NCI-H1930 (cell line): ENCODE data around the gene TREM2.
"Not testable (repeated sequence)": the region's sequence is repeated elsewhere in the genome, so short reads cannot be mapped to it uniquely, and the experiment has no call there.

Experiments
- DNase-seq, 2 experiments: peaks; one replicate each; lab custom pipeline; 2025; lab: John Stamatoyannopoulos, UW

Gene TREM2

DNA sequence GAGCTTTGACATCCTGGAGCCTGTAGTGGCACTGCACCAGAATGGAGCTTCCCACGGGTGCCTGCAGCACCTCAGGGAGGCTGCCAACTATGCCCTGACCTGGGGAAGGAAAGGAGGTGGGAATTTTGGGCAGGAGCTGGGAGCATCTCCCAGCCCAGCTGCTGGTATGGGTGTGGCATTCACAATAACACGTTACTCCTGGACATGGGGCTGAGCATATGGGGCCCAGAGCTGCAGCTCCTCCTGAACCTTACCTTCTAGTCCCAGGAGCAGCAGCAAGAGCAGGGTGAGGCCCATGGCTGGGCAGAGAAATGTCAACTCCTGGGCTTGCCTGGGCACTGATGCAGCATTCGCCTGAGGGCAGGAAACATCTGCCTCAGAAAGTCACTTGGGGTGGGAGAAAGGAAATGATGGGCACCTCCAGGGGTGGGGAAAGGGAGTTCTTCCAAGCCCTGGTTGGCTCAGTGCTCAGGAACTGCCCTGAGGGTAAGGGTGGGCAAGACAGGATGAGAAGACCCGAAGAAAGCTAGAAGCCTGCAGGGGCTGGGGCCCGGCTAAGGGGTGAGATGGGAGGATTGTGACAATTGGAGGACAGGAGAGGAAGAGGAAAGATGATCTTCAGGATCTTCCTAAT lies 8.8 kb downstream of the TREM2 start, which contains the start of gene TREML1:
Gene TREML1 (minus strand): TSS at position 356 of the 634 bp plus-strand sequence. CDS start 59 bp downstream, at position 297.
- no peak for DNase-seq

DNA sequence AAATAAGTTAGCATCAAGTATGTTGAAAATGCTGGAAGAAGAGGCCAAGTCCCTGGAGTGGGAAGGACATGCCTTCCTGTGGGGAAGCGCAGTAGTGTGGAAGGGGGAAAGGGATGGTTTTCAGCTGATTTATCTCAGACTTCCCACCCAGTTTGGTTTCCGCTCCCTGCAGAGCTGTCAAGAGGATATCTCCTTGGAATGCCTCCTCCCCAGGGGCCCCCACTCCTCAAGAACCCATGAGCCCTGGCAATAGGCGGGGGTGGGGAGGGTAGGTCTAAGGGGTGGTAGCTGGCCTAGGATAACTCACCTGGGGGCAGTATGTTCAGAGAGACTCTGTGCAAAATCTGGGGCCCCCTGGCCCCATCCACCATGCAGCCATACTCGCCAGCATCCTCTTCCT lies 9.5 kb downstream of the TREM2 start:
- no peak for DNase-seq

DNA sequence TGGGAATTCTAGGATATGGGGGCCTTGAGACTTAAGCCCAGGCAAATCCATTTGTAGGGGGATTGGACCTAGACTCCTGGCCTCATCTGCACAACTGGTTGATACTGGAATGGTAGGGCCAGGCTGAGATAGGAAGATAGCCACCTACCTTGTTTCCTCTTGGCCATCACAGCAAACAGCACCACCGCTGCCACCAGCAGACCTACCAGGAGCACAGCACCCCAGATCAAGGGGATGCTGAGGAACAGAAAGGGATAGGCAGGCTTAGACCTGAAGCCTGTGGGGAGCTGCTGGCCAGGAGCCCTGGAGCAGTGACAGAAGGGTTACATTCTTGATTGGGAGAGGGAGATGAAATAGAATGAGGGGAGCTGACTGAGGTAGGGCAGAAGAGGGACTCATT lies 12.2 kb downstream of the TREM2 start:
- no peak for DNase-seq

DNA sequence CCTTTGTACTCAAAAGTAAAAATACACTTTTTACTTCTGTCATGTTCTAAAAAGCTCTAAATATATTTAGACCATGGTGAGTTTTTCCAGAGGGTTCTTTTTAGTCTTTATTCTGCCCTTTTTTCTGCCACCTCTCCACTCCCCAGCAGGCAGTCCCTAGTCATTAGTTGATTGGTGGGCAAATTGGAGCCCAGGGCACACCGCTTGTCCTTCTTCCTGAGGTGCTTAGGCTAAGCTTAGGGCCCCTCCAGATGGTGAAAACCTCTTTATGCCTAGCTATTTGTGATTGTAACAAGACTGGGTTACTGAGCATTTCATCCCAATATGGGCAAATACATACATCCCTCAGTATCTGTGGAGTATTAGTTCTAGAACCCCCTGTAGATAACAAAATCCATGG lies 15.0 kb downstream of the TREM2 start:
- no peak for DNase-seq

DNA sequence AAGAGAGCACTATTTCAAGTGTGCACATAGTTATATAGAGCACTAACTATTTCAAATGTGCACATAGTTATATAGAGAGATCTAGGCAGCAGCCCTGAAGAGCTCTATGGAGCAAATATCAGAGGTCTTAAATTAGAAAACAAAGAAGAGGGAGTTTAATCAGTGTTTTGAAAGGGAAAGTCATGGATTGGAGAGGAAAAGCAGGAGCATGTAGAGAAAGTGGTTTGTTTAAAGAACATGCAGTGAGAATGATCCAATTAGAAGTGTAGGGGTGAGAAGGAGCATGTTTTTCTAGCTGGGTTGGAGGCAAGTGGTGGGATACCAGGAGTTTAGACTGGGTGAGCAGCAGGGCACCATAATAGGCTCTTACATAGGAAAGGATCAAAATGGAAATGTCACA lies 26.0 kb downstream of the TREM2 start:
- DNase-seq = no peak

DNA sequence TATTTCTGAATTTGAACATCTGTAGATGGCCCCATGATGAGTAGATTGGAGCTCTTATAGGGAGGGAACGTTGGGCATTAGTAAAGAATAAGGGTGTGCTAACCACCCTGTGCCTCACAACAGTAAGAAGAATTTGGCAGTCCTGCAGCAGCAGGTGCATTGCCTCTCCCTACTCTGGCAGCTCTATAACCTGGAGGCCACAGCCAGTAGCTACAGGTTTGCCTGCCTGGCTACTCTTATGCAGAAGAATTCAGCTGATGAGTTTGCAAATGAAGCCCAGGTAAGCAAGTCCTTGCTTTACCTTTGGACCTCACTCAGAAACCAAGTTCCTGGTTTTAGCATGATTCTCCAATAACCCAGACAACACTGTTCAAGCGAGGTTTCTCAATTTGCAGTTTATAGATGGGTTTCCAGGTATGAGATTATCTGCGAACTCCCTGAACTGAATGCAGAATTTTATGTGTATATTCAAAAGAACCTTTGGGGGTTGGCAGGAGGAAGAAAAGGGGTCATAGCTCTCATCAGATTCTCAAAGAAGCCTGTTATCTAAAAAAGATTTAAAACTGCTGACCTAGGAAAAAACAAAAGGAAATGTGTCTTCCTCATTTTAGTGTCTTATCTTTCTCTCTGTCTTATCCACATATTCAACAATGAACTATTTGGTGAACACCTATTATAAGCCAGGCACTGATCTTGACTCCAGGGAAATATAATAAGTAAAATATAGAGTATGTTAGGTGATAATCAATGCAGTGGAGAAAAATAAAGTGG lies 27.7 kb downstream of the TREM2 start:
- DNase-seq = no peak

DNA sequence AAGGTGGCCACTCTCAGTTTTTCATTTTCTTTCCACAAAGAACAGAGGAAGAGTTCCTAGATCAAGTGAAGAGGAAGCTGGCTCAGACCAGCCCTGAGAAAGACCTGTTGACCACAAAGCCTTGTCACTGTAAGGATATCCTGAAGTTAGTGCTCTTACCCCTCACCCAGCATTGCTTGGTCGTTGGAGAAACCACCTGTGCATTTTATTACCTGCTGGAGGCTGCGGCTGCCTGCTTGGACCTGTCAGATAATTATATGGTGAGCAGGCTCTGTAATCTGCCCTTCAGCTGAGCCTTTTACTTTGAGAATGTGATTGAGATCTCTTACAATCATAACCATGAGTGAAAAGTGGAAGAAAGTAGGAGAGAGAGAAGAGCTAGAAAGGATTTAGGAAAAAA lies 30.7 kb downstream of the TREM2 start:
- no peak for DNase-seq

DNA sequence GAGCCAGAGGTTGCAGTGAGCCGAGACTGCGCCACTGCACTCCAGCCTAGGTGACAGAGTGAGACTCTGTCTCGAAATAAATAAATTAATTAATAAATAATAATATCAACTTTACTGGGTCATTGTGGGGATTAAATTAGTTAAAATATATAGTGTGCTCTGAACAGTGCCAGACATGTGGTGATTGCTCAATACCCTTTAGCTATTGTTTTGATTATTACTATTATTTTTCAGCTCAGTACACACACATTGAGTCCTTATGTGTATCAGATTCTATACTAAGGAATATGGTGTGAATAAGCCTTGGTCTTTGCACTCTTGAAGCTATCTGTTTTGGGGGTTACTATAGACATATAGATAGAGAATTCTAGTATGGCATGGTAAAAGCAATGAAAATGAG lies 37.6 kb downstream of the TREM2 start:
- no peak for DNase-seq

DNA sequence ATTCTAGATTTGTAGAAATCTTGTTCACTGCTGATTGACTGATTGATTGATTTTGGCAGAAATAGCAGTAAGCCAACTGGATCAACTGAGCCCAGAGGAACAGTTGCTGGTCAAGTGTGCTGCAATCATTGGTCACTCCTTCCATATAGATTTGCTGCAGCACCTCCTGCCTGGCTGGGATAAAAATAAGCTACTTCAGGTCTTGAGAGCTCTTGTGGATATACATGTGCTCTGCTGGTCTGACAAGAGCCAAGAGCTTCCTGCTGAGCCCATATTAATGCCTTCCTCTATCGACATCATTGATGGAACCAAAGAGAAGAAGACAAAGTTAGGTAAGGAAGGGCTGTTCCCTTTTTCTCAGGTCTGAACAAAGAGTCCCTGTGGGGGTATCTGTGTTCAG lies 40.0 kb downstream of the TREM2 start:
- no peak for DNase-seq

DNA sequence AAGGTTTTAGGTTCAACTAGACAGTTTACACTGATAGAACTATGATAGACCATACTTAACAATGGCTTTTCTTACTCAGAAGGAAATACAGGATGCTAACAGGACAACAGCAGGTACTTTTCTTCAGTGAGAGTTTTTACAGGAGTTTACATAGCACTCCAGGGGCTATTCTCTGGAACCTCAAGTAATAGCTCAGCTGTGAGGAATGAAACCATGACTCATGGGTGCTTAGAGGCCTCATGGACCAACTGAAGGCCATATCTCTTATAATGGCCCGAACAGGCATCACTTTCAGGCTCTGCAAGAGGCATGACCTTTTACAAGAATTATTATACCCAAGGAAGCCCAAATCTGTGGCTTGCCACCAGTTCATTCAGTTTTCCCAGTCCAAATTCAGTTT lies 40.5 kb downstream of the TREM2 start:
- no peak for DNase-seq

DNA sequence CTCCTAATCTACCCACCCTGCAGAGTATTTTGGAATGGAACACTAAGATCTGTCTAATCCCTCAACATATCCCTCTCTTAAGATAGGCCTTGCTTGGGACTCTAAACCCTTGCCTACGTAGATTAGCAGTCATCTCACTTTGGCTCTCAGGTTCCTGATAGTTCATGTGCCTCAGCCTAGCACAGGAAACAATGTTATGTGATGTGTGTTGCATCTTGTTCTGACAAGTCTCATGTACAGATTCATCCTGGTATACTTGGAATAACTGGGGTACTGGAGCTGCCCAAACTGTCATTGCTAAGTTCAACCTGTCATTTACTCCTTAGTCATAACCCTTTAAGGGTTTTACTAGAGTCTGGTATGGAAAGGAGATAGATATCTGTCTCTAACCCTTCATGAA lies 42.9 kb downstream of the TREM2 start:
- DNase-seq = no peak

DNA sequence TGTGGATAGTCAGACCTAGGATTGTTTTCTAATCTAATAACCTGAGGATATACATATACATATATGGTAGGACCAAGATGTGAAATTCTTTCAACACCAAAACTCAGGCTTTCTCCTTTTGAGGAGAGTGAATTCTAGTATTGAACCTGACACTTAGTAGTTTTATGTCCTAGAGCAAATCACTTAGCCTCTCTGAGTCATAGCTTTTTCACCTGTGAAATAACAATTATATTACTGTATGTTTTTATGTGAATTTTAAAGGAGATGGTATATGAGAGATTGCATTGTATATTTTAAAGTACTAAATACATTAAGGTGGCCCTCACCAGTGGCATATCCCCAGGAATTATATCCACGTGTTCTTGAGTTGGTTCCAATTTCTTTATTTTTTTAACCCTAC lies 43.4 kb downstream of the TREM2 start:
- no peak for DNase-seq

DNA sequence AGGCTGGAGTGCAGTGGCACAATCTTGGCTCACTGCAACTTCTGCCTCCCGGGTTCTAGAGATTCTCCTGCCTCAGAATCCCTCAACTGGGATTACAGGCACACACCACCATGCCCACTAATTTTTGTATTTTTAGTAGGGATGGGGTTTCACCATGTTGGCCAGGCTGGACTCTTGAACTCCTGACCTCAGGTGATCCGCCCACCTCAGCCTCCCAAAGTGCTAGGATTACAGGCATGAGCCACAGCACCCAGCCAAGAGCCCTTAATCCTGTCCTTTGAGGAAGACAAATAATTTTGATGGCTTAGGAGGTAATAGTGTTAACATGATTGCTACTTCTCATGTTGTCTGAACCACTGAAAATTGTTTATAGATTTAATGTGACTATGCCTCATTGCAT lies 47.9 kb downstream of the TREM2 start:
- not testable (repeated sequence) for DNase-seq

DNA sequence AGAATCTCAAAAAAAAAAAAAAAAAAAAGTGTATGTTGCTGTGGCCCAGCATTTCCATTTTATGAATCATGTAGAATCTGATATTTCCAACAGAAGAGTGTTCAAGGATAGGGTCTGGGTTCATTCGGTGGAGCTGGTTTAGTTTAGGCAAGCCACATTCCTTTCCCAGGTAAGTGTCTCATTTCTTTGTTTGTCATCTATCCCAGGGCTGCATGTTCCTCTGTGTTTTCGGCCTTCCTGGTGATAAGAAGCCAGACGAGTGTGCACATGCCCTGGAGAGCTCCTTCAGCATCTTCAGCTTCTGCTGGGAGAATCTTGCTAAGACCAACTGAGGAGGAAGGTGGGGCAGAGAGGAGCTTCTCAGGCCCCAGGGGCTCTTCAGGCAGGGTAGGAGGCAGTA lies 51.9 kb downstream of the TREM2 start:
- no peak for DNase-seq
